ENCODE data around the gene NFIA.

NFIA gene

DNA sequence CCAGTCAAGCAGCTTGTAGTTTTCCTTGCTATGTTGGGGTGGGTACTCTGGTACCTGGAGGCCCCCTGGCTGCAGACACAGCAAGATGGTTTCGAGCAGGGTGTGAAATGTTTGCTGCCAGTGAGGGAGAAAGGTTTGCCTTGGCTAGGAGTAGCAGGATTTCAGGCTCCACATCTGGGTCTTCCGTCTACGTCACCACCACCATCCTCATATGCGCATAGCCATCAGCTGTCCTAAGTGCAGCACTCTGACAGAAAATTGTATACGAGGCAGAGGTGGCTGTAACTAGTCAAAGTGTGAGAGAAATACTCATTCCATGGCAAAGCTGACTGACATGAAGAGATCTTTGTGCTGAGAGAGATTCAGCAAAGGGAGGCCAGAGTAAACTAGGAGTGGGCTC is 212.6 kb downstream of the NFIA start:
- WGBS: 78% methylated on average over 5 of the region's 5 CpGs
- Histone ChIP-seq H3K9me3 (ENCODE audit: control insufficient read depth, low read length) (no peaks in the 10 kb centered on the region), H3K27ac (ENCODE audit: low read length, poor library complexity, severe bottlenecking) (no peak overlapping the region), H4K8ac (ENCODE audit: low read length) (no peak overlapping the region), H2BK120ac (ENCODE audit: low read depth, low read length) (no peak overlapping the region), H3K79me1 (replicated peaks; ENCODE audit: low read length, poor library complexity, severe bottlenecking) (no peaks in the 10 kb centered on the region), H3K4ac (ENCODE audit: low read depth in 1 of 2, low read length in 2 of 2) (no peak overlapping the region), H3K4me1 (ENCODE audit: control insufficient read depth, insufficient read depth, low read depth, low read length) (no peaks in the 10 kb centered on the region), H3K18ac (ENCODE audit: low read depth in 1 of 2, low read length in 2 of 2) (no peak overlapping the region), H2BK15ac (ENCODE audit: low read depth, poor library complexity, severe bottlenecking) (no peak overlapping the region), H3K4me2 (ENCODE audit: low read length, poor library complexity, severe bottlenecking) (no peak overlapping the region), H2BK5ac (ENCODE audit: low read depth, low read length, poor library complexity, severe bottlenecking) (no peak overlapping the region), H3K23ac (ENCODE audit: low read length in 2 of 2) (no peak overlapping the region), H3K4me3 (ENCODE audit: insufficient read depth in 1 of 2, low read depth in 1 of 2, low read length in 2 of 2) (no peak overlapping the region), H3K36me3 (ENCODE audit: control insufficient read depth in 1 of 2, insufficient read depth in 2 of 2, low read depth in 1 of 2, low read length in 2 of 2) (no peaks in the 10 kb centered on the region), H2AK5ac (ENCODE audit: low read length, severe bottlenecking) (no peak overlapping the region), H2AFZ (ENCODE audit: low read depth, low read length) (no peak overlapping the region), H3K14ac (ENCODE audit: low read length in 2 of 2) (no peak overlapping the region), H2BK12ac (ENCODE audit: low read length in 2 of 2) (no peak overlapping the region), H3K9ac (ENCODE audit: low read length) (no peak overlapping the region), H4K91ac (ENCODE audit: low read length) (no peak overlapping the region), H3K27me3 (ENCODE audit: control insufficient read depth in 1 of 2, insufficient read depth in 1 of 2, low read length in 2 of 2) (no peaks in the 10 kb centered on the region)
- no peak for DNase-seq

DNA sequence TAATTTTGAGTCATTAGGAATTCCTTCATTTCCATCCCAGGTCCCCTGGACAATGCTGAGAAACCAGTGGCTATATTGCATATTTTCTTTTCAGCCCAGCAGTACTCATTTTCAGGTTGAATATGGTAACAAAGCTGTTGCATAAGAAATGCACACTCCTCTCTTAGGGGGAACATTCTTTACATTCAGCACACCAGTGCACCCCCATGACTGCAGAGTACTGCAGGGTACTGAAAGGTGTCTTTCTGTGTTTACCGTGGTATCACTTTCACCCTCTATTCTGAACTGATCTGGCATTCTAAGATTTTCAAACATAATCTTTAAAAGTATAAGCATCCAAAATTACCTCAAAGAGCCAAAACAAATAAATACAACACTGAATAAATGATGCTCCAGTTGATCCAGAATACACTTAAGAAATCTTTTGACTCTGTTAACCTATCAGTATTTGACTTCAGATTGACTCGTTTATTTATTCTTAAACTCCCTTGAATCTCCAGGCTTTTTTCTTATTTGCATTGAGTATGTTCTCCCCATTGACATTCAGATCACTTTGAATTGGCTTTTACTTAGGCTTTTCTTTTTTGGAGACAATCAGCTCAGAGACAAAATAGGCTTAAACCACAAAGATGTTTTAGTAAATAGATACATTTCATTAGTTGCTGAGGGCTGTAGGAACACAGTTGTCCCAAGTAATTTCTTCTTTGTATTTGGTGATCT is 213.6 kb downstream of the NFIA start:
- Histone ChIP-seq H3K18ac (ENCODE audit: low read depth in 1 of 2, low read length in 2 of 2) (no peak overlapping the region), H4K91ac (ENCODE audit: low read length) (no peak overlapping the region), H2BK5ac (ENCODE audit: low read depth, low read length, poor library complexity, severe bottlenecking) (no peak overlapping the region), H3K79me1 (replicated peaks; ENCODE audit: low read length, poor library complexity, severe bottlenecking) (no peaks in the 10 kb centered on the region), H4K8ac (ENCODE audit: low read length) (no peak overlapping the region), H3K4ac (ENCODE audit: low read depth in 1 of 2, low read length in 2 of 2) (no peak overlapping the region), H3K9ac (ENCODE audit: low read length) (no peak overlapping the region), H2BK120ac (ENCODE audit: low read depth, low read length) (no peak overlapping the region), H2AFZ (ENCODE audit: low read depth, low read length) (no peak overlapping the region), H2BK12ac (ENCODE audit: low read length in 2 of 2) (no peak overlapping the region), H2BK15ac (ENCODE audit: low read depth, poor library complexity, severe bottlenecking) (no peak overlapping the region), H3K4me1 (ENCODE audit: control insufficient read depth, insufficient read depth, low read depth, low read length) (no peaks in the 10 kb centered on the region), H2AK5ac (ENCODE audit: low read length, severe bottlenecking) (no peak overlapping the region), H3K14ac (ENCODE audit: low read length in 2 of 2) (no peak overlapping the region), H3K23ac (ENCODE audit: low read length in 2 of 2) (no peak overlapping the region), H3K36me3 (ENCODE audit: control insufficient read depth in 1 of 2, insufficient read depth in 2 of 2, low read depth in 1 of 2, low read length in 2 of 2) (no peaks in the 10 kb centered on the region), H3K4me3 (ENCODE audit: insufficient read depth in 1 of 2, low read depth in 1 of 2, low read length in 2 of 2) (no peak overlapping the region), H3K27me3 (ENCODE audit: control insufficient read depth in 1 of 2, insufficient read depth in 1 of 2, low read length in 2 of 2) (no peaks in the 10 kb centered on the region), H3K9me3 (ENCODE audit: control insufficient read depth, low read length) (no peaks in the 10 kb centered on the region), H3K4me2 (ENCODE audit: low read length, poor library complexity, severe bottlenecking) (no peak overlapping the region), H3K27ac (ENCODE audit: low read length, poor library complexity, severe bottlenecking) (no peak overlapping the region)
- DNase-seq: no peak
- 48% methylated on average over 2 of the region's 2 CpGs for WGBS

DNA sequence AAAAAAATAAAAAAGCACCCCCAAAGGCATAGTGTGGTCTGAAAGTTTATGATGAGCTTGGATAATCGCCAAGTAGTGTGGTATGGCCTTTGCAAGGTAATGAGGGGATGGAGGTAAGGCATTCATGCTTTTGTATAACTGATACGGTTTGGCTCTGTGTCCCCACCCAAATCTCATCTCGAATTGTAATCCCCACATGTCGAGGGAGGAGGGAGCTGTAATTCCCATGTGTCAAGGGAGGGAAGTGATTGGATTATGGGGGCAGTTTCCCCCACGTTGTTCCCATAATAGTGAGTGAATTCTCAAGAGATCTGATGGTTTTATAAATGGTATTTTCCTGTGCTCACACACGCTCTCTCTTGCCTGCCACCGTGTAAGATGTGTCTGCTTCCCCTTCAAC is 215.5 kb downstream of the NFIA start:
- Histone ChIP-seq H3K9me3 (ENCODE audit: control insufficient read depth, low read length) (no peaks in the 10 kb centered on the region), H2AFZ (ENCODE audit: low read depth, low read length) (no peak overlapping the region), H3K79me1 (replicated peaks; ENCODE audit: low read length, poor library complexity, severe bottlenecking) (no peaks in the 10 kb centered on the region), H3K4me2 (ENCODE audit: low read length, poor library complexity, severe bottlenecking) (no peak overlapping the region), H3K36me3 (ENCODE audit: control insufficient read depth in 1 of 2, insufficient read depth in 2 of 2, low read depth in 1 of 2, low read length in 2 of 2) (no peaks in the 10 kb centered on the region), H3K4me3 (ENCODE audit: insufficient read depth in 1 of 2, low read depth in 1 of 2, low read length in 2 of 2) (no peak overlapping the region), H2BK120ac (ENCODE audit: low read depth, low read length) (no peak overlapping the region), H2BK12ac (ENCODE audit: low read length in 2 of 2) (no peak overlapping the region), H2AK5ac (ENCODE audit: low read length, severe bottlenecking) (no peak overlapping the region), H3K4ac (ENCODE audit: low read depth in 1 of 2, low read length in 2 of 2) (no peak overlapping the region), H4K8ac (ENCODE audit: low read length) (no peak overlapping the region), H3K18ac (ENCODE audit: low read depth in 1 of 2, low read length in 2 of 2) (no peak overlapping the region), H3K27me3 (ENCODE audit: control insufficient read depth in 1 of 2, insufficient read depth in 1 of 2, low read length in 2 of 2) (no peaks in the 10 kb centered on the region), H3K23ac (ENCODE audit: low read length in 2 of 2) (no peak overlapping the region), H2BK15ac (ENCODE audit: low read depth, poor library complexity, severe bottlenecking) (no peak overlapping the region), H4K91ac (ENCODE audit: low read length) (no peak overlapping the region), H2BK5ac (ENCODE audit: low read depth, low read length, poor library complexity, severe bottlenecking) (no peak overlapping the region), H3K27ac (ENCODE audit: low read length, poor library complexity, severe bottlenecking) (no peak overlapping the region), H3K14ac (ENCODE audit: low read length in 2 of 2) (no peak overlapping the region), H3K9ac (ENCODE audit: low read length) (no peak overlapping the region), H3K4me1 (ENCODE audit: control insufficient read depth, insufficient read depth, low read depth, low read length) (no peaks in the 10 kb centered on the region)
- DNase-seq: no peak
- 79% methylated on average over 5 of the region's 7 CpGs for WGBS

DNA sequence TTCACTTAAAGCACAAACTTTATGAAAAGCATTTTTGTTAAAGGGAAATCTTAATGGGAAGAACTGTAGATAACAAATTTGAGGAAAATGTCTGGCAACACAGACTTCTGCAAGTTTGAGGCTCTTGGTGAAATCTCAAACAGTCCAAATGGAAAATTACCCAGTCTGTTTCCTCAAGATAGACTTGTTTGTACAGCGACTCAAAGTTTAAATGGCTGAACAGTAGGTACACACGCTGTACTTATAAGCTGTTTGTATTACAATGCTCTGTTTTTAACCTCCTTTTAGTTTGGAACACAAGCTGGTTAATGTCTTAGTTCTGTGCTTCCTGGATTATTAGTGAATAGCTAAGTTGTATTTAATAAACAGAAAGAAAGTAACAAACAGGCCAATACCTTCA is 217.1 kb downstream of the NFIA start:
- H3K4ac ChIP-seq (ENCODE audit: low read depth in 1 of 2, low read length in 2 of 2): no peak overlapping the region
- H2BK15ac ChIP-seq (ENCODE audit: low read depth, poor library complexity, severe bottlenecking): no peak overlapping the region
- no peak overlapping the region for H3K18ac ChIP-seq (ENCODE audit: low read depth in 1 of 2, low read length in 2 of 2)
- no peaks in the 10 kb centered on the region for H3K36me3 ChIP-seq (ENCODE audit: control insufficient read depth in 1 of 2, insufficient read depth in 2 of 2, low read depth in 1 of 2, low read length in 2 of 2)
- H3K4me3 ChIP-seq (ENCODE audit: insufficient read depth in 1 of 2, low read depth in 1 of 2, low read length in 2 of 2): no peak overlapping the region
- H4K91ac ChIP-seq (ENCODE audit: low read length): no peak overlapping the region
- H3K27ac ChIP-seq (ENCODE audit: low read length, poor library complexity, severe bottlenecking): no peak overlapping the region
- DNase-seq: peak; percentile 18
- no peaks in the 10 kb centered on the region for H3K9me3 ChIP-seq (ENCODE audit: control insufficient read depth, low read length)
- H3K23ac ChIP-seq (ENCODE audit: low read length in 2 of 2): no peak overlapping the region
- H3K4me2 ChIP-seq (ENCODE audit: low read length, poor library complexity, severe bottlenecking): no peak overlapping the region
- H2BK12ac ChIP-seq (ENCODE audit: low read length in 2 of 2): no peak overlapping the region
- no peaks in the 10 kb centered on the region for H3K27me3 ChIP-seq (ENCODE audit: control insufficient read depth in 1 of 2, insufficient read depth in 1 of 2, low read length in 2 of 2)
- H2BK5ac ChIP-seq (ENCODE audit: low read depth, low read length, poor library complexity, severe bottlenecking): no peak overlapping the region
- peak overlapping the region; percentile 48 for H3K9ac ChIP-seq (ENCODE audit: low read length)
- H3K4me1 ChIP-seq (ENCODE audit: control insufficient read depth, insufficient read depth, low read depth, low read length): no peaks in the 10 kb centered on the region
- H3K79me1 ChIP-seq (replicated peaks; ENCODE audit: low read length, poor library complexity, severe bottlenecking): no peaks in the 10 kb centered on the region
- WGBS: 40% methylated on average over 2 of the region's 2 CpGs
- no peak overlapping the region for H2BK120ac ChIP-seq (ENCODE audit: low read depth, low read length)
- no peak overlapping the region for H2AK5ac ChIP-seq (ENCODE audit: low read length, severe bottlenecking)
- no peak overlapping the region for H3K14ac ChIP-seq (ENCODE audit: low read length in 2 of 2)
- H2AFZ ChIP-seq (ENCODE audit: low read depth, low read length): no peak overlapping the region
- H4K8ac ChIP-seq (ENCODE audit: low read length): no peak overlapping the region

Data from mesenchymal stem cell (in vitro differentiated cells and primary cell).